ENCODE measurements around the gene KDM8.

The KDM8 gene

GRCh38 chr16:27239906-27240655 is 36.8 kb downstream of the KDM8 start:
- no peak for DNase-seq
- in situ Hi-C loops (cut with HindIII; ENCODE audit: low pct_ligation_motif_present, low sequenced_read_pairs), result no loop called here
- Histone ChIP-seq H3K27ac (no peak overlapping the region), H3K27me3 (replicated peaks) (no peaks in the 10 kb centered on the region), H3K36me3 (replicated peaks) (no peaks in the 10 kb centered on the region), H3K4me3 (ENCODE audit: low read depth, low read length) (no peak overlapping the region)
- TF ChIP-seq CTCF (IDR thresholded peaks at IDR 0.05; ENCODE audit: low read depth, low read length, missing control alignments), result no peak

- peak overlapping the region; percentile 97 for H3K27ac ChIP-seq
- in situ Hi-C loops (cut with HindIII; ENCODE audit: low pct_ligation_motif_present, low sequenced_read_pairs), result no loop called here
- H3K27me3 ChIP-seq (replicated peaks), result no peaks in the 10 kb centered on the region
- no peak for TF ChIP-seq CTCF (IDR thresholded peaks at IDR 0.05; ENCODE audit: low read depth, low read length, missing control alignments)
- H3K4me3 ChIP-seq (ENCODE audit: low read depth, low read length), result no peak overlapping the region
- H3K36me3 ChIP-seq (replicated peaks), result no peaks in the 10 kb centered on the region
- DNase-seq, result peak; percentile 84
Measured at GRCh38 chr16:27240948-27241531, 37.7 kb downstream of the KDM8 start.

- no peak for TF ChIP-seq CTCF (IDR thresholded peaks at IDR 0.05; ENCODE audit: low read depth, low read length, missing control alignments)
- Histone ChIP-seq H3K27me3 (replicated peaks) (no peaks in the 10 kb centered on the region), H3K27ac (peak overlapping the region; percentile 97), H3K4me3 (ENCODE audit: low read depth, low read length) (no peak overlapping the region), H3K36me3 (replicated peaks) (no peaks in the 10 kb centered on the region)
- peak; percentile 80 for DNase-seq
- in situ Hi-C loops (cut with HindIII; ENCODE audit: low pct_ligation_motif_present, low sequenced_read_pairs), result no loop called here
Measured at GRCh38 chr16:27241658-27242057, 38.3 kb downstream of the KDM8 start.

- H3K36me3 ChIP-seq (replicated peaks), result no peaks in the 10 kb centered on the region
- H3K27me3 ChIP-seq (replicated peaks), result no peaks in the 10 kb centered on the region
- no peak for TF ChIP-seq CTCF (IDR thresholded peaks at IDR 0.05; ENCODE audit: low read depth, low read length, missing control alignments)
- in situ Hi-C loops (cut with HindIII; ENCODE audit: low pct_ligation_motif_present, low sequenced_read_pairs), result no loop called here
- no peak for DNase-seq
- peak overlapping the region; percentile 33 for H3K4me3 ChIP-seq (ENCODE audit: low read depth, low read length)
- H3K27ac ChIP-seq, result peak overlapping the region; percentile 97
Measured at GRCh38 chr16:27242398-27242797, 39.1 kb downstream of the KDM8 start.

GRCh38 chr16:27242868-27243590 is 39.7 kb downstream of the KDM8 start:
- Histone ChIP-seq H3K36me3 (replicated peaks) (no peaks in the 10 kb centered on the region), H3K27me3 (replicated peaks) (no peaks in the 10 kb centered on the region), H3K27ac (peak overlapping the region; percentile 97), H3K4me3 (ENCODE audit: low read depth, low read length) (peak overlapping the region; percentile 33)
- TF ChIP-seq CTCF (IDR thresholded peaks at IDR 0.05; ENCODE audit: low read depth, low read length, missing control alignments), result peak; percentile 21
- in situ Hi-C loops (cut with HindIII; ENCODE audit: low pct_ligation_motif_present, low sequenced_read_pairs), result no loop called here
- DNase-seq, result peak; percentile 99
